Stimulated activated CD4-positive, alpha-beta T cell treated with anti-CD3 and anti-CD28 coated beads, TNF-alpha, amount 100 ng/mL, for 48 hours (primary cell): ENCODE measurements around the gene UVSSA.

ENCODE experiments used
- DNase-seq, 3 donors: peaks; one replicate each; pipeline ENCODE4 v3.0.0-alpha.2; 2020; ENCODE audit warnings: low read depth in 3 of 3

The UVSSA gene

GRCh38 chr4:1395941-1396805 is 49.2 kb downstream of the UVSSA start:
- DNase-seq = no peak

- DNase-seq = no peak
Measured at GRCh38 chr4:1396806-1397455, 49.9 kb downstream of the UVSSA start.

- no peak for DNase-seq
Measured at GRCh38 chr4:1398681-1399507, 51.9 kb downstream of the UVSSA start.

- DNase-seq = no peak
Measured at GRCh38 chr4:1399508-1400190, 52.6 kb downstream of the UVSSA start.

GRCh38 chr4:1400191-1400805 is 53.3 kb downstream of the UVSSA start:
- no peak for DNase-seq

GRCh38 chr4:1400831-1401408 is 53.9 kb downstream of the UVSSA start:
- DNase-seq = no peak

GRCh38 chr4:1401409-1402020 is 54.5 kb downstream of the UVSSA start:
- no peak for DNase-seq

- DNase-seq = no peak
Measured at GRCh38 chr4:1402021-1402515, 55.1 kb downstream of the UVSSA start.

- no peak for DNase-seq
Measured at GRCh38 chr4:1402516-1403091, 55.6 kb downstream of the UVSSA start.

GRCh38 chr4:1403177-1403583 is 56.2 kb downstream of the UVSSA start:
- DNase-seq = no peak

- no peak for DNase-seq
Measured at GRCh38 chr4:1403591-1404572, 56.9 kb downstream of the UVSSA start.

- no peak for DNase-seq
Measured at GRCh38 chr4:1404573-1405253, 57.7 kb downstream of the UVSSA start.

GRCh38 chr4:1405254-1405635 is 58.2 kb downstream of the UVSSA start:
- DNase-seq = no peak

GRCh38 chr4:1405636-1406393 is 58.8 kb downstream of the UVSSA start:
- no peak for DNase-seq

- no peak for DNase-seq
Measured at GRCh38 chr4:1406394-1406980, 59.5 kb downstream of the UVSSA start, which contains the start of gene NKX1-1. Gene NKX1-1, minus strand, starts transcription at chr4:1406442. Its CDS starts 0 bp downstream, at chr4:1406442.

- DNase-seq = no peak
Measured at GRCh38 chr4:1406981-1407656, 60.1 kb downstream of the UVSSA start.
